Coronary artery (tissue), 2 donors: Measurements from ENCODE around the gene ANKRD37.

ENCODE experiments used
- DNase-seq: peaks from one replicate; pipeline ENCODE4 v3.0.0-alpha.2; 2017; ENCODE audit warnings: low spot score
- H3K27ac ChIP-seq, 2 donors: fragments of 200-600 bp; sonication (generic); one replicate each; pipeline ENCODE4 v1.5.1; 2016 to 2019
- H3K4me3 ChIP-seq: fragments of 200-600 bp; sonication (generic); 2 replicates; pipeline ENCODE4 v1.5.1; 2016; ENCODE audit warnings: mild to moderate bottlenecking, moderate library complexity
- TF ChIP-seq, protein P1 (sequence below): fragments of 200-600 bp; sonication (generic); IDR thresholded peaks from one replicate; pipeline ENCODE4 v1.5.1; 2019; ENCODE audit warnings: antibody characterized with exemption

Gene ANKRD37

DNA sequence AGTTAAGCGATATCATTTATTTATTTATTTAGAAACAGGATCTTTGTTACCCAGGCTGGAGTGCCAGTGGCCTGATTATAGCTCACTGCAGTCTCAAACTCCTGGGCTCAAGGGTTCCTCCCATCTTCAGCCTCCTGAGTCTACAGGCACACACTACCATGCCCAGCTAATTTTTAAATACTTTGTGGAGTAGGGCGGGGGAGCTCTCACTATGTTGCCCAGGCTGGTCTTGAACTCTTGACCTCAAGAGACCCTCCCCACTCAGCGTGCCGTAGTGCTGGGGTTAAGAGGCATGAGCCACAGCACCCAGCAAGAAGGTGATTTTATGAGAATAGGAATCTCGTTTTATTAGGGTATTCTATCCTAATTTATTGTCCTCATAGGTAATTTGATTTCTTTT is 33.0 kb downstream of the ANKRD37 start:
- TF ChIP-seq, protein P1, sequence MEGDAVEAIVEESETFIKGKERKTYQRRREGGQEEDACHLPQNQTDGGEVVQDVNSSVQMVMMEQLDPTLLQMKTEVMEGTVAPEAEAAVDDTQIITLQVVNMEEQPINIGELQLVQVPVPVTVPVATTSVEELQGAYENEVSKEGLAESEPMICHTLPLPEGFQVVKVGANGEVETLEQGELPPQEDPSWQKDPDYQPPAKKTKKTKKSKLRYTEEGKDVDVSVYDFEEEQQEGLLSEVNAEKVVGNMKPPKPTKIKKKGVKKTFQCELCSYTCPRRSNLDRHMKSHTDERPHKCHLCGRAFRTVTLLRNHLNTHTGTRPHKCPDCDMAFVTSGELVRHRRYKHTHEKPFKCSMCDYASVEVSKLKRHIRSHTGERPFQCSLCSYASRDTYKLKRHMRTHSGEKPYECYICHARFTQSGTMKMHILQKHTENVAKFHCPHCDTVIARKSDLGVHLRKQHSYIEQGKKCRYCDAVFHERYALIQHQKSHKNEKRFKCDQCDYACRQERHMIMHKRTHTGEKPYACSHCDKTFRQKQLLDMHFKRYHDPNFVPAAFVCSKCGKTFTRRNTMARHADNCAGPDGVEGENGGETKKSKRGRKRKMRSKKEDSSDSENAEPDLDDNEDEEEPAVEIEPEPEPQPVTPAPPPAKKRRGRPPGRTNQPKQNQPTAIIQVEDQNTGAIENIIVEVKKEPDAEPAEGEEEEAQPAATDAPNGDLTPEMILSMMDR, result no peak
- no peak overlapping the region for H3K4me3 ChIP-seq
- no peak for DNase-seq
- no peak overlapping the region for H3K27ac ChIP-seq

DNA sequence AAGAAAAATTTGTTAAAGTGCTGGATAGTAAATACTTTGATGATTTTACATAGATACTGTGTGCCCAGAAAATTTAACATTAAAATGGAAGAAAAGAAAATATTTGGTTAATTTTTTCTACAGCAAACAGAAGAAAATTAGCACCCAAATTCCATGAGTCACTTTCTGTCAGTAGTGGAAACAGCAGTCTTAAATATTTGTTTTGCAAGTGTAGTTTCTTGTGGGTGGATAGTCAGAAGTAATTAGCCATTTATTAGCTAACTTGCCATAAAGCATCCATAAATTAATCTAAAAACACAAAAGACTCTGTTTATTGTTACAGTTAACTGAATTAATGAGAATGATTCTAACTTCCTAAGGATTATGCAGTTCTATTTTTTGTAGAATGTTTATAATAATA is 38.8 kb downstream of the ANKRD37 start:
- DNase-seq, result no peak
- Histone ChIP-seq H3K4me3 (no peak overlapping the region), H3K27ac (no peak overlapping the region)
- TF ChIP-seq, protein P1, result no peak

GRCh38 chr4:185437809-185438208 is 41.2 kb downstream of the ANKRD37 start:
- no peak for DNase-seq
- no peak overlapping the region for H3K27ac ChIP-seq
- H3K4me3 ChIP-seq, result no peak overlapping the region
- TF ChIP-seq, protein P1, result no peak

GRCh38 chr4:185441479-185441878 is 44.8 kb downstream of the ANKRD37 start:
- no peak overlapping the region for H3K27ac ChIP-seq
- no peak overlapping the region for H3K4me3 ChIP-seq
- TF ChIP-seq, protein P1, result no peak
- DNase-seq, result no peak

DNA sequence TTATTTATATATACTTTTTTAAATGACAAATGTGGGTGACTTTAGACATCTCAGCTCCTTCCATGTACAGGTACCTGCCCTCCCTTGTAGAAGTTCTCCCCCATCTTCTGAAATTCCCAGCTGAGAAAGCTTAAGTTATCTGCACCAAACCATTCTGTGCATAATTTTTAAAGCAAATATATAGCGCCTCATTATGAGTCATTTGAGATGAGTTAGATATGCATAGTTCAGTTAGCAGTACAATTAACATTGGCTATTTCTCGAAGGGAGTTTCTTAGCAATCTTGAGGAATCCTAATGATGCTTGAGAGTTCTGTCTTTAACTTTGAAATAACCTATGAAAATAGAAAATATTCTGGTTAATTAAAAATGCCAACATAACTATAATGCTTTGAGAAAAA is 48.6 kb downstream of the ANKRD37 start:
- H3K4me3 ChIP-seq, result no peak overlapping the region
- no peak for DNase-seq
- TF ChIP-seq, protein P1, result no peak
- no peak overlapping the region for H3K27ac ChIP-seq
